Neutrophil (primary cell): ENCODE measurements around the gene ZNRF3.

Source experiments
- H3K27ac ChIP-seq: fragments of 200-600 bp; sonication (generic); 2 replicates; pipeline ENCODE4 v1.5.1; 2016; ENCODE audit warnings: mild to moderate bottlenecking, moderate library complexity
- H3K27me3 ChIP-seq: fragments of 200-600 bp; sonication (generic); 2 replicates; pipeline ENCODE4 v1.6.0; 2016; ENCODE audit warnings: mild to moderate bottlenecking
- H3K36me3 ChIP-seq: fragments of 200-600 bp; sonication (generic); 2 replicates; pipeline ENCODE4 v1.5.1; 2017
- H3K4me1 ChIP-seq, 2 experiments: fragments of 200-600 bp in 1 of 2; sonication (generic) in 1 of 2; 1 replicate in 1 of 2; 2 replicates in 1 of 2; pipeline versions ENCODE4 v1.5.1 to v1.6.1; 2013 to 2016; ENCODE audit warnings: low read depth in 1 of 2, low read length in 1 of 2, mild to moderate bottlenecking in 1 of 2, moderate library complexity in 1 of 2; ENCODE audit not compliant: control insufficient read depth in 1 of 2, insufficient read depth in 1 of 2
- H3K4me3 ChIP-seq, 2 experiments: fragments of 200-600 bp in 1 of 2; sonication (generic) in 1 of 2; 1 replicate in 1 of 2; 2 replicates in 1 of 2; pipeline ENCODE4 v1.5.1; 2013 to 2016; ENCODE audit warnings: low read depth in 1 of 2, low read length in 1 of 2, mild to moderate bottlenecking in 1 of 2, moderate library complexity in 1 of 2
- H3K9me3 ChIP-seq: fragments of 200-600 bp; sonication (generic); 2 replicates; pipeline ENCODE4 v1.5.1; 2016
- CTCF ChIP-seq: fragments of 200-600 bp; sonication (generic); IDR thresholded peaks from 2 replicates; pipeline ENCODE4 v1.5.1; 2016; ENCODE audit warnings: antibody characterized with exemption

ZNRF3 gene

GRCh38 chr22:28958611-28959010 is 75.2 kb downstream of the ZNRF3 start:
- Histone ChIP-seq H3K36me3 (no peaks in the 10 kb centered on the region), H3K4me1 (peaks cover 15% of the 10 kb centered on the region in 2 experiments), H3K9me3 (no peaks in the 10 kb centered on the region), H3K4me3 (no peak overlapping the region), H3K27ac (no peak overlapping the region), H3K27me3 (peaks cover 98% of the 10 kb centered on the region)
- TF ChIP-seq CTCF = no peak

GRCh38 chr22:28962042-28962554 is 78.7 kb downstream of the ZNRF3 start:
- no peaks in the 10 kb centered on the region for H3K9me3 ChIP-seq
- peaks cover 97% of the 10 kb centered on the region for H3K27me3 ChIP-seq
- no peak overlapping the region for H3K27ac ChIP-seq
- TF ChIP-seq CTCF = no peak
- H3K4me1 ChIP-seq = no peaks in the 10 kb centered on the region
- no peak overlapping the region for H3K4me3 ChIP-seq
- H3K36me3 ChIP-seq = no peaks in the 10 kb centered on the region

- Histone ChIP-seq H3K4me3 (no peak overlapping the region), H3K9me3 (no peaks in the 10 kb centered on the region), H3K4me1 (no peaks in the 10 kb centered on the region), H3K27me3 (peaks cover 89% of the 10 kb centered on the region), H3K36me3 (no peaks in the 10 kb centered on the region), H3K27ac (no peak overlapping the region)
- no peak for TF ChIP-seq CTCF
These were observed 80.0 kb downstream of the ZNRF3 start for GRCh38 chr22:28963362-28963761.

GRCh38 chr22:28967163-28967665 is 83.8 kb downstream of the ZNRF3 start:
- H3K4me3 ChIP-seq = no peak overlapping the region

GRCh38 chr22:28967969-28968368 is 84.6 kb downstream of the ZNRF3 start:
- Histone ChIP-seq H3K4me3 (no peak overlapping the region), H3K36me3 (no peaks in the 10 kb centered on the region), H3K9me3 (no peaks in the 10 kb centered on the region), H3K27ac (no peak overlapping the region), H3K27me3 (peaks cover 64% of the 10 kb centered on the region), H3K4me1 (no peaks in the 10 kb centered on the region)
- no peak for TF ChIP-seq CTCF

More at GRCh38 chr22:28967163-28967665, 83.8 kb downstream of the ZNRF3 start:
- Histone ChIP-seq H3K4me1 (no peaks in the 10 kb centered on the region), H3K27me3 (peaks cover 64% of the 10 kb centered on the region), H3K9me3 (no peaks in the 10 kb centered on the region), H3K27ac (no peak overlapping the region), H3K36me3 (no peaks in the 10 kb centered on the region)
- TF ChIP-seq CTCF = no peak
